GM10266 (cell line): ENCODE results near the gene PIK3CB.

Source experiments
- DNase-seq: peaks from one replicate; pipeline ENCODE4 v3.0.0; 2012; ENCODE audit errors: extremely low spot score
- CTCF ChIP-seq: IDR thresholded peaks from 2 replicates; pipeline ENCODE4 v1.5.1; 2012; ENCODE audit warnings: mild to moderate bottlenecking, low read depth; ENCODE audit not compliant: control insufficient read depth, insufficient read depth; ENCODE audit errors: missing control alignments

PIK3CB gene

GRCh38 chr3:138638641-138639040, 196.1 kb downstream of the PIK3CB start:
- TF ChIP-seq CTCF = no peak
- DNase-seq = no peak

DNA sequence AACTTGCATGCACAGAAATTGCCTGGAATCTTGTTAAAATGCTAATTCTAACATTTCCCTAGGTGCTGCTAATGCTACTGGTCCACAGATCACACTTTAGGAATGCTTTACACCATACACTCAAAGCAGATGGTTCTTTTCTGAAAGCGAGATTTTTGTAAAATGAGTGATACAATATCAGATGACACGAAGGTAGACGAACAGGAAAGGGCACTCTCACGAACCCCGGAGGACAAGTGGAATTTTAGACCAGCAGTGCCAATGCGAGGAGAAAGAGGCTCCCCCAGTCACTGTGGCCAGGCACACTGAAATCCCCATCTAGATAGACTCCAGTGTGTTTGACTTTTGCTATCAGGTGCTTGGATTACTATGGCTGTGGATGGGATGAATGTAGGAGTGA, 205.2 kb downstream of the PIK3CB start:
- TF ChIP-seq CTCF = no peak
- DNase-seq = no peak

DNA sequence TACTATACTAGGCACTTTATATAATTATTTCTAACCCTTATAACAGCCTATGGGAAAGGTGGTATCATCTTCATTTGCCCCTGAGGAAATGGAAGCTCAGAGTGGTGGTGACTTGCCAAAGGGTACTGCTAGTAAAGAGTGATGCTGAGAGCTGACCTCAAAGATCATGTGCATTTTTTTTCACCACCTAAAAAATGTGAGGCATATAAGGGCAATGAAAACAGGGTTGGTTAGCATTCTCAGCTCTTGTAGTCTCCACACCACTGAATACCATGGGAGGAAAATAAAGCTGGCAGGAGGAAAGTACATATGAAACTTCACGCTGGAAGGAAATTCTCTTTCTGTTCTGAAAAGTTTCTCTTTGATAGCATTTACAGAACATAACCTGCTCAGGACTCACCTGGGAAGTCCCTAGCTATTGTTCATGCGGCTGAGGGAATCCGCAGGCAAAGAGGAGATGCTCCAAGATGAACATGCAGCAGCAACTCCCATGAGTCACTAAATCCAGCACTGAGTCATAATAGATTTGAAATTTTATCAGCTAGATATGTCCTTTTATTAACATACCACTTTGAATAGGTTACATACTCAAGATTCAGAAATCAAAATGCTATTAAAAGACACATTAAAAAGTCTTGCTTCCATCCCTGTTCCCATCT, 208.9 kb downstream of the PIK3CB start:
- no peak for TF ChIP-seq CTCF

DNA sequence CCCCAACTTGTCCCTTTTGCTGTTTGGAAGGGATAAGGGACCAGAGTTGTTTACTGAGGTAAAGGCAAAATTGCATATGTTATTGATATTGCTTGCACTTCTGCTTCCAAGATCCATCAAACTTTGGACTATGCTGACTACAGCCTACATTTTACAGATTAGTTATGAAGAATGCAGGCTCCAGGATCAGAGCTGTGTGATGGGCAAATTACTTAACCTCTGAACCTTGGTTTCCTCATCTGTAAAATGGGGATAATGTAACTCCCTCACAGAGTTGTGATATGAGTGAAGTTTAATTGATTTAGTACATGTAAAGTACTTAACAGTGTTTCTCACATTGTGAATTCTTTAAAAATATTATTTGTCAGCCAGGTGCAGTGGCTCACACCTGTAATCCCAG, 210.2 kb downstream of the PIK3CB start:
- DNase-seq = no peak
- no peak for TF ChIP-seq CTCF

More for the DNA sequence above, 208.9 kb downstream of the PIK3CB start:
- no peak for DNase-seq

GRCh38 chr3:138620431-138620830, 214.3 kb downstream of the PIK3CB start:
- no peak for DNase-seq
- no peak for TF ChIP-seq CTCF

DNA sequence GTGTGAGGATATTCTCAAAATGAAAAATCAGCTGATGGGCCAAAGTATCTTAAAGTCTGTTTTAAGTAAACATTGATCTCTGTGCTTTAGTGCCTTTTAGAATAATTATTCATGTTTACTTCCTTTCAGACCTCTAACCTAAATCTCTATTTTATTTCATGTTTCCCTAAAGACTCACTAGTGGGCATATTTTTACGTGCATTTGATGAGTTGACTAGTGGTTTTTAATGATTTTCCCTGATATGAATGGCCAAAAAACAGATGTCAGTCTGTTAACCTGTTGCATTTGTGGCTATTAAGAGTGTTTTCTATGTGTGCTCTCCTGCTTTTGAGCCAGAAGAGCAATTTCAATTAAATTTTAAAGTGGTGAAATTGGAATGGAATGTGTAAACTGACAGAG, 219.3 kb downstream of the PIK3CB start:
- DNase-seq = no peak
- TF ChIP-seq CTCF = no peak

- no peak for DNase-seq
- TF ChIP-seq CTCF = no peak
Measured at GRCh38 chr3:138609898-138610266, 224.8 kb downstream of the PIK3CB start.
